ENCODE measurements around the gene CHMP6.

- TF ChIP-seq CTCF (conservative IDR thresholded peaks at IDR 0.05; ENCODE audit: low read length) (no peak), EZH2phosphoT487 (IDR thresholded peaks at IDR 0.05; ENCODE audit: borderline replicate concordance, low read depth, low read length) (no peak)
Observed at GRCh38 chr17:80964859-80965580, 26.6 kb upstream of the CHMP6 start.

Measured in OCI-LY7 (cell line).